Islet of Langerhans (tissue), 1 donor: ENCODE measurements around the gene DHRS2.

Experiments
- FAIRE-seq: peaks from one replicate; lab custom pipeline; 2011; peaks lifted over from hg19 to GRCh38; lab: Jason Lieb, UNC

Gene DHRS2

GRCh38 chr14:23694085-23694948 is 58.2 kb downstream of the DHRS2 start:
- FAIRE-seq: no peak
